OCI-LY1 (cell line): ENCODE measurements around the gene CFHR3.
"Not testable (repeated sequence)": the region's sequence is repeated elsewhere in the genome, so short reads cannot be mapped to it uniquely, and the experiment has no call there.

Experiments used
- EZH2 ChIP-seq: fragments of 200-600 bp; sonication (generic), shearing (Covaris generic); IDR thresholded peaks from 2 replicates; pipeline ENCODE4 v1.8.0; 2017; ENCODE audit warnings: borderline replicate concordance, mixed run types, mild to moderate bottlenecking, antibody characterized with exemption, low read length, moderate library complexity, mixed read lengths
- TF ChIP-seq, protein P1 (sequence below): fragments of 200-600 bp; sonication (generic), shearing (Covaris generic); IDR thresholded peaks from 2 replicates; pipeline ENCODE4 v1.5.1; 2017; ENCODE audit warnings: mild to moderate bottlenecking, antibody characterized with exemption, low read length, moderate library complexity, mixed read lengths

DNA sequence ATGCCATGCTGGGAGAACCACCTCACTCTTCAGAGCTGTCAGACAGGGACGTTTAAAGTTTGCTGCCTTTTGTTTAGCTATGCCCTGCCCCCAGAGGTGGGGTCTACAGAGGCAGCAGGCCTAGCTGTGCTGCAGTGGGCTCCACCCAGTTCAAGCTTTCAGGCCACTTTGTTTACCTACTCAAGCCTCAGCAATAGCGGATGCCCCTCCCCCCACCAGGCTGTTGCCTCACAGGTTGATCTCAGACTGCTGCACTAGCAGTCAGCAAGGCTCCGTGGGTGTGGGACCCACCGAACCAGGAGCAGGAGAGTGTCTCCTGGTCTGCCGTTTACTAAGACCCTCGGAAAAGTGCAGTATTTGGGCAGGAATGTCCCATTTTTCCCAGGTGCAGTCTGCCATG is 42.8 kb downstream of the CFHR3 start:
- TF ChIP-seq, protein P1, sequence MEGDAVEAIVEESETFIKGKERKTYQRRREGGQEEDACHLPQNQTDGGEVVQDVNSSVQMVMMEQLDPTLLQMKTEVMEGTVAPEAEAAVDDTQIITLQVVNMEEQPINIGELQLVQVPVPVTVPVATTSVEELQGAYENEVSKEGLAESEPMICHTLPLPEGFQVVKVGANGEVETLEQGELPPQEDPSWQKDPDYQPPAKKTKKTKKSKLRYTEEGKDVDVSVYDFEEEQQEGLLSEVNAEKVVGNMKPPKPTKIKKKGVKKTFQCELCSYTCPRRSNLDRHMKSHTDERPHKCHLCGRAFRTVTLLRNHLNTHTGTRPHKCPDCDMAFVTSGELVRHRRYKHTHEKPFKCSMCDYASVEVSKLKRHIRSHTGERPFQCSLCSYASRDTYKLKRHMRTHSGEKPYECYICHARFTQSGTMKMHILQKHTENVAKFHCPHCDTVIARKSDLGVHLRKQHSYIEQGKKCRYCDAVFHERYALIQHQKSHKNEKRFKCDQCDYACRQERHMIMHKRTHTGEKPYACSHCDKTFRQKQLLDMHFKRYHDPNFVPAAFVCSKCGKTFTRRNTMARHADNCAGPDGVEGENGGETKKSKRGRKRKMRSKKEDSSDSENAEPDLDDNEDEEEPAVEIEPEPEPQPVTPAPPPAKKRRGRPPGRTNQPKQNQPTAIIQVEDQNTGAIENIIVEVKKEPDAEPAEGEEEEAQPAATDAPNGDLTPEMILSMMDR, result not testable (repeated sequence)
- TF ChIP-seq EZH2, result not testable (repeated sequence)
